Hematopoietic multipotent progenitor cell treated with erythropoietin and hydrocortisone succinate and interleukin-3 and kit ligand, for 4 days (in vitro differentiated cells): ENCODE results near the gene ELF2.
A peak's percentile ranks its signal among the peaks of the same experiment; 100 is the strongest.
"Not testable (repeated sequence)": the region's sequence is repeated elsewhere in the genome, so short reads cannot be mapped to it uniquely, and the experiment has no call there.

ENCODE experiments used
- DNase-seq: peaks from one replicate; pipeline ENCODE4 v3.0.0-alpha.2; 2015

ELF2 gene

GRCh38 chr4:139184129-139184528 is 7.1 kb upstream of the ELF2 start:
- DNase-seq, result peak; percentile 78

- peak; percentile 98 for DNase-seq
Observed at GRCh38 chr4:139177869-139178619, 1.0 kb upstream of the ELF2 start.

DNA sequence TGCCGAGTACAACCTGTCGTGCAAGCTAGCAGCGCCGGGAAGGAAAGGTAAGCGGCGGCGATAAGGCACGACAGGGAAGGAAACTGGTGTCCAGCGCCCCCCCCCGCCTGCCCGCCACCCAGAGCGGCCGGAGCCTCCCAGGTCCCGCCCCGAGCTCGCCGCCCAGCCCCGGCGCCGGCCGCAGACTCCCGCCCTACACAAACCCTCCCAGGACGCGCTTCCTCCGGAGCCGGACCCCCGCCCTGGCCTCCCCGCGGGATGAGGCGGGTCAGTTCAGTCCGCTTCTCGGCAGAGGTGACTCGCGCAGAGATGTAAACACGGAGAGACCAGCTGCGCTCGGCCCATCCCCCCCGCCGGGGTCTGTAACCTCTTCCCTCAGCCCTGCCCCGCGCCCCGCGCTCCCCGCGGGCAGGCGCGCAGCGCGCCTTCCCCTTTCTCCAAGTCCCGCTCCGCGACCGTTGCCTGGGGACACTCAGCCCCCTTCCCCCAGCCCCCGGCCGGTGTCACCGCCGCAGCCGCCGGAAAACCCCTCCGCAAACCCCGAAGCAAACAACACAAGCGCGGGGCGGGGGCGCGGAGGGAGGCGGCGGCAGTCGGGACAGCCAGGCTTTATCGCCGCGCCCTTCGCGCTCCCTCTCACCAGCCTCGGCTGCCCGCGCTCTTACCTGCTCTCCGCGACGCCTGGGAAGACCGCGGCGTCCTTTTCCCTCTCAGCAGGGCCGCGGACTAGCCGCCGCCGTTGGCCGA is 543 bp downstream of the ELF2 start:
- DNase-seq, result peak; percentile 87

DNA sequence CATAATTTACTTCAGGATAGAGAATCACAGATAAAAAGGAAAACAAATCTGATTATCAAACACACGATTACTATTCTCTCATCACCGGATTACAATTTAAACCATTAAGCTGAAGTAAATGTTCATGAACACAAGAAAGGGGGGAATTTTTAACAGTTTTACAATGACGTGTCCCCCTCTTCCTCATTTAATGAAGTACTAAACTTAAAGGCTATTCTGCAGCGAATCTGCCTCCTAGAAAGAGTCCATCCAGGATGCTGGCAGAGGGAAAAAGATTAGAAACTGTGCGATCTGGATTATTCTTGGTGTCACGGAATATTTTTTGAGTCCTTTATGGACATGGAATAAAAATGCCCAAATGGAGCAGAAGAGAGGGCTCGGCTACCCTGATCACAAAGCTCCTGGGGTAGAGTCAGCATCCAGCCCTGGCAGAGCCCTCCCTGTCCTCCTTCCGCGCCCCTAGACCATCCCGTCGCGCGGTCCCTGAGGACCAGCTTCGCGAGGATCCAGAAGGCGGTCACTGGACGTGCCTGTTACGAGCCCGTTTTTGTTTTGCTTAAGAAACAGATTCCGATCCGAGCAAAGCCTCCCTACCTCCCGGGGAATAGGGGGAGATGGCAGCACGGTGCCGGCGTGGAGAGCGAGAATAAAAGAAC is 1.2 kb downstream of the ELF2 start:
- DNase-seq, result no peak

DNA sequence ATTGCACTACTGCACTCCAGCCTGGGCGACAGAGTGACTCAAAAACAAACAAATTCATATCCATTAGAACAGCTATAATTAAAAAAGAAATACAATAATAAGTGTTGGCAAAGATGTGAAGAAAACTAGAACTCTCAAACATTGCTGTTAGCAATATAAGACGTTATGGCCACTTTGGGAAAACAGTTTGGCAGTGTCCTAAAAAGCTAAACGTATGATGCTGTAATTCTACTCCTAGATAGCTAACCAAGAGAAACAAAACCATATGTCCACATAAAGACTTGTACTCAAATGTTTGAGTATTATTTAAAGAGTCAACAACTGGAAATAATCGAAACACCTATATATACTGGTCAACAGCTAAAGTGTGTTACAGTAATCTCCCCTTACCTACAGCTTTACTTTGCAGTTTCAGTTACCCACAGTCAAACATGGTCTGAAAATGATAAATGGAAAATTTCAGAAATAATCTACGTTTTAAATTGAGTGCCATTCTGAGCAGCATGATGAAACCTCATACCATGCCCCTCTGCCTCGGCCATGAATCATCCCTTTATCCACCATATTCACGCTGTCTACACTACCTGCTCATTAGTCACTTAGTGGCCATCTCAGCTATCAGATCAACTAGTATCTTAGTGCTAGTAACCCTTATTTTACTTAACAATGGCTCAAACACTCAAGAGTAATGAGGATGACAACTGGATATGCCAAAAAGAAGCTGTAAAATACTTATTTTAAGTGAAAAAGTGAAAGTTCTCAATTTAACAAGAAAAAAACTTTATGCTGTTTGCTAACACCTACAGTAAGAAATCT is 4.9 kb downstream of the ELF2 start:
- peak; percentile 55 for DNase-seq

DNA sequence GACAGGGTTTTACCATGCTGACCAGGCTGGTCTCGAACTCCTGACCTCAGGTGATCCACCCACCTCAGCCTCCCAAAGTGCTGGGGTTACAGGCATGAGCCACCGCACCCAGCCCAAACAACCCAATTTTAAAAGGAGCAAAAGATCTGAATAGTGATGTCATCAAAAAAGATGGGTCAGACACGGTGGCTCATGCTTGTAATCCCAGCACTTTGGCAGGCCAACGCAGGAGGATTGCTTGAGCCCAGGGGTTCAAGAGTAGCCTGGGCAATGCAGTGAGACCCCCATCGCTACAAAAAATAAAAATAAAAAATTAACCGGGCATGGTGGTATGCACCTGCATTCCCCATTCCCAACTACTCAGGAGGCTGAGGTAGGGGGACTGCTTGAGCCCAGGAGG is 6.1 kb downstream of the ELF2 start:
- no peak for DNase-seq

GRCh38 chr4:139167774-139168444 is 9.1 kb downstream of the ELF2 start:
- peak; percentile 83 for DNase-seq

GRCh38 chr4:139164731-139165130 is 12.3 kb downstream of the ELF2 start:
- no peak for DNase-seq

DNA sequence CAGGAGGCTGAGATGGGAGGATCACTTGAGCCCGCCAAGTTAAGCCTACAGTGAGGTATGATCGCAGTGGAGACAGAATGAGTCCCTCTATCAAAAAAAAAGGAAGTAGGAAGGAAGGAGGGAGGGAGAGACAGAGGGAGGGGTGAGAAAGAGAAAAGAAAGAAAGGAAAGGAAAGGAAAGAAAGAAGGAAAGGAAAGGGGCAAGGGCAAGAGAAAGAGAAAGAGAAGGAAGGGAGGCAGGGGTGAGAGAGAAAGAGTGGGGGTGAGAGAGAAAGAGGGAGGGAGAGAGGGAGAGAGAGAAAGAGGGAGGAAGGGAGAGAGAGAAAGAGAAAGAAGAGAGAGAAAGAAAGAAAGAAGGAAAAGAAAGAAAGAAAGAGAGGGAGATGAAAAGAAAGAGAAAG is 13.2 kb downstream of the ELF2 start:
- DNase-seq, result peak; percentile 35

DNA sequence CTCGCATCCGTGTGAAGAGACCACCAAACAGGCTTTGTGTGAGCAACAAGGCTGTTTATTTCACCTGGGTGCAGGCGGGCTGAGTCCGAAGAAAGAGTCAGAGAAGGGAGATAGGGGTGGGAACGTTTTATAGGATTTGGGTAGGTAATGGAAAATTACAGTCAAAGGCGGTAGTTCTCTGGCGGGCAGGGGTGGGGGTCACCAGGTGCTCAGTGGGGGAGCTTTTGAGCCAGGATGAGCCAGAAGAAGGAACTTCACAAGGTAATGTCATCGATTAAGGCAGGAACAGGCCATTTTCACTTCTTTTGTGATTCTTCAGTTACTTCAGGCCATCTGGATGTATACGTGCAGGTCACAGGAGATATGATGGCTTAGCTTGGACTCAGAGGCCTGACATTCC is 19.0 kb downstream of the ELF2 start:
- not testable (repeated sequence) for DNase-seq

GRCh38 chr4:139154952-139155557 is 22.0 kb downstream of the ELF2 start:
- DNase-seq, result no peak

DNA sequence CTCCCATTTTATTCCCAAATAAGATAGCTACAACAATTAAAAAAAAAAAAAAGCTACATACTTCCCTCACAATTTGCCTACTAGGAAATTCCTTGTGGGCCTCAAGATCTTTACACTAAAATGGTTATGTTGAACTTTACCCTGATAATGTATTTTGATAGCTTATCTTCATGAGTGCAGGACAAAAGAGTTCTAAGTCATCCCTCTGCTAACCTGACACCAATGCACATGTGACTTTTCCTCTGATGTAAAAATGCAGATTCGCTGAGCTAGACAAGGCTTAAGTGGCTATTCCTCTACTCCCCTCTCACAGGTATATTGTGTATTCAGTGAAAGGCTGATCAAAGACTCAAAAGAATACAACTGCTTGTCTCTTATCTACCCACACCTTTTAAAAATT is 22.5 kb downstream of the ELF2 start:
- DNase-seq, result peak; percentile 30

- DNase-seq, result no peak
Observed at GRCh38 chr4:139154134-139154421, 22.9 kb downstream of the ELF2 start.

GRCh38 chr4:139153411-139154133 is 23.4 kb downstream of the ELF2 start:
- no peak for DNase-seq

- no peak for DNase-seq
Observed at GRCh38 chr4:139152249-139152648, 24.8 kb downstream of the ELF2 start.

- peak; percentile 39 for DNase-seq
Observed at GRCh38 chr4:139146926-139147629, 29.9 kb downstream of the ELF2 start.

GRCh38 chr4:139145552-139145932 is 31.5 kb downstream of the ELF2 start:
- no peak for DNase-seq

DNA sequence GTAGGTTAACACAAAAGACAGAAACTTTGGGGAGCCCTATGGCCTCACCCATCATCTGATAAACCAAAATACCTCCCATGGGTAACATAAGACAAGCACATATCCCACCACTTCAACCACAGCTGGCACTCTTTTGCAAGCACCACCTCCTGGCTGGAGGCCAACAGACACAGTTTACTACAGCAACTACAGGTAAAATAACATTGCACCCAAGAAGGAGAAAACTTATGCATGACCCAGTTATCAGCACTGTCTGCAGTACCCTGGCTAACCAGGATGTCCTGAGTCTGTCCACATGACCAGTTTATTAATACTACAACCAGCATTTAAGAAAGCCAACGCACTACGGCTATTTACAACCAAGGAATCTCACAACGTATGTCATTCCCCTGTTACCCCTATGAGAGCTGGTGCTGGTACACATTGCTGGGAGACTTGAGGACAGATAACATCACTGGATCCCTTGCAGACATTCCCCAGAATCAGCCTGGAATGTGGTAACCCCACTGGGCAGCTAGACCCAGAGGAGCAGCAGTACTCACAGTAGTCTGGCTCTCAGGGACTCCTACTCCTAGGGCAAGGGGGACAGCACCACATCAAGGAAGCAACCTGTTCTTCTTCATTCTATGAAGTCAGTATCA is 32.0 kb downstream of the ELF2 start:
- DNase-seq, result peak; percentile 50

DNA sequence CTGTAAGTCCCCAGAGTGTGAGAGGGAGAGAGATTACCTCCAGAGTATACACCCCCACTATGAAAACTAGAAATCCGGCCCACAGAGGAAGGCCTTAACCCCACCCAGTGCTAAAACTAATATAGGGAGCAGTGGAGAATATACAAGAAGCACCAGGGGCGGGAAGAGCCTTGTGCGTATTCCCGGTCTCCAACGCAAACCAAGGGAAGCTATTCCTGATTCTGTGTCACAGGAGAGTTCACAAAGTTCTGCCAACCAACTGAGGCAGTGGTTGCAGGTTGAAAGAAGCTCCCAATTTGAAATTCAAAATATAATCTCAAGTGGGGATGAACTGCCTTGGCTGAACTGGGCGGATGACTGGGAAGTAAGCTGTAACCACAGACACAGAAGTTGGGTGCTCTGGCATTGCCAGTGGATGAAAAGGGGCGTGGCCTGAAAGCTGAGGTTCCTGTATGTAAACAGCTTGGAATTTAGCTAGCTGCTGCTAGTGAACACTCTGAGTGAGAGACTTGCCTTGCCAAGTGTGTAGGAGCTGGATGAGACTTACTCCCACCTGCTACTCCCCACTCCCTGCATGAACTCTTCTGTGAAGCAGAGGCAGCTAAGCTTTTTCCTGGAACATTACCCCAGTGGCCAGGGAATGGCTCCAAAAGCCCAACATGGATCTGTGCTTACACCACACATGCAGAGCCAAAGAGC is 32.7 kb downstream of the ELF2 start:
- DNase-seq, result peak; percentile 71

- DNase-seq, result peak; percentile 49
Observed at GRCh38 chr4:139142980-139143379, 34.0 kb downstream of the ELF2 start.
